ENCODE measurements around the gene SLC2A1.

The SLC2A1 gene

GRCh38 chr1:42933610-42934491 lies 24.8 kb downstream of the SLC2A1 start:
- H3K27ac ChIP-seq: peak overlapping the region in 18 of 21 experiments; percentile 14 to 98 (median 84)

DNA sequence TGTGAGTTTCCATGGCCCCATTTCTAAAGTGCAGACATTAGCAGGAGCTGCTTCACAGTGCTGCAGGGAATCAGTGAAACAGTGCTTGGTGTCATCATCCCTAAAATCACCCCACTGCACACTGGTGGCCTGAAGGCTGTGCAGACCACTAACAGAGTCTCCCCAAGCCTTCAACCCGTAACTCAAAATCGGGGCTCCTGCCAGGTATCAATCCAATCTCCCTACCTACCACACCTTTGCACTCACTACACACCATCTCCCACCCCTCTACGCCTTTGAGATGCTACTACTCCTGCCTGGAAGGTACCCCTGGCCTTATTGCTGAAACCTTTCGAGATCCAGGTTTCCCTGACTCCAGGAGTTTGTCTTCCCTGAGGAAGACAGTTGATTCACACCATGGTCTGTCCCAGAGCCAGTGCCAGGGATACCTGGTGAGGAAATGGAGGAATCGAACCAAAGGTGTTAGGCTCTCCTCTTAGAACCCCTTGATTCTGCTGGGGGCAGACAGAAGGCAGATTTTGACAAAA lies 25.5 kb downstream of the SLC2A1 start:
- Histone ChIP-seq H3K4me3 (no peak overlapping the region), H3K27ac (peak overlapping the region in 17 of 21 experiments; percentile 37 to 98 (median 83))

More at GRCh38 chr1:42933610-42934491, 24.8 kb downstream of the SLC2A1 start:
- no peak overlapping the region for H3K4me3 ChIP-seq

- no peak overlapping the region for H3K4me3 ChIP-seq
- peak overlapping the region in 19 of 21 experiments; percentile 37 to 98 (median 80) for H3K27ac ChIP-seq
Measured at GRCh38 chr1:42932442-42932941, 26.2 kb downstream of the SLC2A1 start.

GRCh38 chr1:42931911-42932422 lies 26.7 kb downstream of the SLC2A1 start:
- no peak overlapping the region for H3K4me3 ChIP-seq
- H3K27ac ChIP-seq: peak overlapping the region in 20 of 21 experiments; percentile 25 to 98 (median 80)

- Histone ChIP-seq H3K27ac (peak overlapping the region in 20 of 21 experiments; percentile 19 to 98 (median 80)), H3K4me3 (no peak overlapping the region)
Measured at GRCh38 chr1:42931108-42931539, 27.5 kb downstream of the SLC2A1 start.

- H3K27ac ChIP-seq: peak overlapping the region in 17 of 21 experiments; percentile 64 to 98 (median 83)
- H3K4me3 ChIP-seq: no peak overlapping the region
Measured at GRCh38 chr1:42930178-42931107, 28.2 kb downstream of the SLC2A1 start.

DNA sequence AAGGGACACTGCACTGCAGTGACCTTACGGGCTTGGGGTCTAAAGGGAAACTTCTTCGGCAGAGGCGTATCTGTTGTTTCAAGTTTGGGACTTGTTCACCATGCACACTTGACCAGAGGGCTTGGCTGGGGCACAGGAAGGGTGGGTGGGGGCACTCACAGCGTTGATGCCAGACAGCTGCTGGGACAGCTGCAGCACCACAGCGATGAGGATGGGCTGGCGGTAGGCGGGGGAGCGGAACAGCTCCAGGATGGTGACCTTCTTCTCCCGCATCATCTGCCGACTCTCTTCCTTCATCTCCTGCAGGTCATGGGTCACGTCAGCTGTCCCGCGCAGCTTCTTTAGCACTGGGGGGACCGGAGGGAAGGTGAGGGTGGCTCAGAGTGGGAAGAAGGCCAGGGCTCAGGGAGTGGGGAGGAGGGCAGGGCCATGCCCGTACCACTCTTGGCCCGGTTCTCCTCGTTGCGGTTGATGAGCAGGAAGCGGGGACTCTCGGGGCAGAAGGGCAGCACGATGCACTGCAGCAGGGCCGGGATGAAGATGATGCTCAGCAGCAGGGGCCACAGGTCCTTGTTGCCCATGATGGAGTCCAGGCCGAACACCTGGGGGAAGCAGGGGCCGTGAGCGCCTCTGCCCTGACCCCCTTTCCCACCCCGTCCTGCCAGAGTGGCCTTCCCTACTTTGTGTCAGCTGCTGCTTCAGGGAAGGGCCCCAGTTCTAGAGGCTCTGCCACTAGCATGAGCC lies 29.1 kb downstream of the SLC2A1 start:
- H3K27ac ChIP-seq: peak overlapping the region in 2 of 21 experiments; percentile 87 to 98

DNA sequence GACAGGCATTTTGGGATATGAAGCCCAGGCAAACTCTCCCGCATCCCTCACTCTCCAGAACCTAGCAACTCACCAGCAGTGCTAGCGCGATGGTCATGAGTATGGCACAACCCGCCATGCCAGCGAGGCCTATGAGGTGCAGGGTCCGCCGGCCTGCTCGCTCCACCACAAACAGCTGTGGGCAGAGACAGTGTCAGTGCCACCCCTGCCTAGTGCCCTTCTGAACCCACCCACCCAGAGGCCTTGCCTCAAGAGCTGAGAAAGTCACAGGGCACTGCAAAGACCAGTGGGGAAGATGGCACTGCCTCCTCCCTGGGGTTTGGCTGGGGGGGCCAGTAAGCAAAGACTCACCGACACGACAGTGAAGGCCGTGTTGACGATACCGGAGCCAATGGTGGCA lies 29.8 kb downstream of the SLC2A1 start:
- H3K27ac ChIP-seq: peak overlapping the region in 1 of 21 experiments; percentile 23
- H3K4me3 ChIP-seq: no peak overlapping the region

More for the DNA sequence above, 29.1 kb downstream of the SLC2A1 start:
- H3K4me3 ChIP-seq: no peak overlapping the region

DNA sequence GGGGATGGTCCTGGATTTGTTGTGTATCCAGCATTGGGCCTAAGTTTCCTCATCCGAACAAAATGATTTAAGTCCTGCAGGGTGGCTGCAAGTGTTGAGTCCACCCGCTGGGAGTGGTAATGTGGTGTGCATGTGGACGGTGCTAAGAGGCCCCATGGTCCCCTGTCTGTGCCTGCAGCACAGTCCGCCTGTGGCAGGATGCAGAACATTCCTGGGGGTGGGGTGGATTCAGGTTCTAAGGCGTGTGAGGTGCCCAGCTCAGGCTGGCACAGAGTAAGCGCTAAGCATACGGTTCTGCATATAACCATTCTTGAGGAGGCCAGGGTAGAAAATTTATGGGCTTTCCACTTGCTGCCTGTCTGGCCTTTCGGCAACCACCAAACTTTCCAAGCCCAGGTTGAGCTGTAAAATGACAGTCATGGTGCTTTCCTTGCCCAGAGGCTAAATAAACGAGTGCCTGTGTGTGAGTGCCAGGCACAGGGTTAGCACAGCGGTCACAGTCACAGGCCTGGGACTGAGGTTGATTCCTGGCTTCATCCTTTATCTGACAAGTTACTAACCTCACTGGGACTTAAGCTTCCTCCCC lies 30.7 kb downstream of the SLC2A1 start:
- H3K27ac ChIP-seq: no peak overlapping the region

DNA sequence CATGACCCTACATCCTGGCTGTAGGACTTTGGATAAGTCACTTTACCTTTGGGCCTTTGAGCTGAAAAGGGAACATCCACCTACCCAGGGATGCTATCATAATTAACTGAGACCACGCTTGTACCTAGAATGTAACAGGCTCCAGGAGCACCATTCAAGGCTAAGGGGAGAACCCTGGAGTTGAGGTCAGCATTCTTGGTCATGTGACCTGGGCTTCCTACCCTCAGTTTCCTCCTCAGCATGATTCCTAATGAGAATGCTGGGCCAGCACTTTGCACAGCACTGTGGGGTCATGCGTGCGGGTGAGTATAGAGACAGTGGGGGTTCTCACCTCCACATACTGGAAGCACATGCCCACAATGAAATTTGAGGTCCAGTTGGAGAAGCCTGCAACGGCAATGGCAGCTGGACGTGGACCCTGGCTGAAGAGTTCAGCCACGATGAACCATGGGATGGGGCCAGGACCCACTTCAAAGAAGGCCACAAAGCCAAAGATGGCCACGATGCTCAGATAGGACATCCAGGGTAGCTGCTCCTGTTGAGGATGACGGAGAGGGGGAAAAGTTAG lies 31.3 kb downstream of the SLC2A1 start:
- Histone ChIP-seq H3K27ac (no peak overlapping the region), H3K4me3 (no peak overlapping the region)

More for the DNA sequence above, 30.7 kb downstream of the SLC2A1 start:
- no peak overlapping the region for H3K4me3 ChIP-seq

DNA sequence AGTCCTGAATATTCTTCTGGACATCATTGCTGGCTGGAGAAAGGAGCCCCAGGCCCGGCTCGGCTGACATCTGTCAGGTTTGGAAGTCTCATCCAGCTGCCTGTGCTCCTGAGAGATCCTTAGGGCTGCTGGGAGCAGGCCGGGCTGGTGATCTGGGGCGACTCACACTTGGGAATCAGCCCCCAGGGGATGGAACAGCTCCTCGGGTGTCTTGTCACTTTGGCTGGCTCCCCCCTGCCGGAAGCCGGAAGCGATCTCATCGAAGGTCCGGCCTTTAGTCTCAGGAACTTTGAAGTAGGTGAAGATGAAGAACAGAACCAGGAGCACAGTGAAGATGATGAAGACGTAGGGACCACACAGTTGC lies 31.8 kb downstream of the SLC2A1 start:
- H3K27ac ChIP-seq: no peak overlapping the region
- H3K4me3 ChIP-seq: no peak overlapping the region

DNA sequence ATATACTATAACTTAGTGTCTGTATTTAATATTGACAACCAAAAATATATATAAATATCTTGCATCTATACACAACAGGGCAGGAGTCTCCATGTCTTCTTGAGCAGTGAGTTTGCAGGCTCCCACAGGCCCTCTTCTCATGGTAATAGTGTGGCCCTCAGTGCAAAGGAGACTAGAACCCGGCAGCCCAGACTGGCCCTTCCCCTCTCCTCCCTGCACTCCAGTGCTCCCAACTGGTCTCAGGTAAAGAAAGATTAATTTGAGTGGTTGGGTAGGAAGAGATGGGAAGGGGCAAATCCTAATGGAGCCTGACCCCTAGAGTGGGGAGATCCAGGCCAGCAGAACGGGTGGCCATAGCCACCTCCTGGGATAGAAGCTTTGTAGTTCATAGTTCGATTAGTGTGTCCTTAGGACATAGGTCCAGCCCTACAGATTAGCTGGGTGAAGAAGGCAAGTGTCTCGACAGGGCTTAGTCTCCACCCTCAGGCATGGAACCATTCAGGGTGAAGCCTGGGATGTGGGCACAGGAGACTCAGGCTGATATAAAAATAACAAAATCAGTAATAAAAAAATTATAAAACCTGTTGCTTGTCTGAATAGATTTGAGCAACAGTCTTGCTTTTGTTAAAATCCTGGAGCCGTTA lies 32.3 kb downstream of the SLC2A1 start:
- Histone ChIP-seq H3K4me3 (no peak overlapping the region), H3K27ac (no peak overlapping the region)

DNA sequence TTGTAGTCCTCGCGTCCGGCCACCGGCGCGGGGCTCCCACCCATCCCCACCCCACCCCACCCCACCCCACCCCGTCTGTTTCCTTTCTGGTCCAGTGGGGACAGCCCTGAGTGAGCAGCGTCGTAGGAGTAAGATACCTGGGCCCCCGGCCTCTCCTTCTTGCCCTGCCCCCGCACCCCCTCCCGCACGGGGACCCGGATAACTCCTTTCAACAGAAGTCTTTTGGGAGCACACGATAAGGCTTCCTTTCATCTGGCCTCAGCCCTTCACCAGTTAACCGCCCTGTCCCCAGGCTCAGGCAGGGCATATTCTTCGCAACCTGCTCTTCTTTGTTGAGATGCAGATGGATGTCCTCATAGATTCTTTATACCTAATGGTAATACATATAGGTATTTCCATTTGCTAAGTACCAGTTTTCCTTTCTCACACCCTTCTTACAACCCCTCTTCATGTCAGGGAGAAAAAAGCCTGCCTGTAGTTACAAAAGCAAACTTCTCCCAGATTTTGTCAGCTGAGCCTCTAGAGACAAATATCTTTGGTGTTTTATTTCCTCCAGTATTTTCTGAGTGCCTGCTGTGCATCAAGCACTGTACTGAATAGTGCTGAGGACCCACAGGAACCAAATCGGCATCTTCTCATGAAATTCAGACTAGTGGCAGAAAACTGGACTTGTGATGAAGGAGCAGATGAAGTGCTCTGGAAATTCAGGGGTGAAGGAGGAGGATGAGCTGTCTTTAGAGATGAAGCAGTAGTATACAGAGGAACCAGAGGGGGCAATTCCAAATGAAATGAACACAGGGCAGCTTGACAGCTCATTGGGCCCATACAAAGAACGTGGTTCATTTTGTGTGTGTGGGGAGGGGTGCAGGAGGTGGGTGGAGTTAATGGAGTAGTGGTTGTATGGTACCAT lies 33.6 kb downstream of the SLC2A1 start:
- peak overlapping the region; percentile 62 to 96 (median 89) for H3K27ac ChIP-seq
- peak overlapping the region; percentile 44 to 64 (median 54) for H3K4me3 ChIP-seq

DNA sequence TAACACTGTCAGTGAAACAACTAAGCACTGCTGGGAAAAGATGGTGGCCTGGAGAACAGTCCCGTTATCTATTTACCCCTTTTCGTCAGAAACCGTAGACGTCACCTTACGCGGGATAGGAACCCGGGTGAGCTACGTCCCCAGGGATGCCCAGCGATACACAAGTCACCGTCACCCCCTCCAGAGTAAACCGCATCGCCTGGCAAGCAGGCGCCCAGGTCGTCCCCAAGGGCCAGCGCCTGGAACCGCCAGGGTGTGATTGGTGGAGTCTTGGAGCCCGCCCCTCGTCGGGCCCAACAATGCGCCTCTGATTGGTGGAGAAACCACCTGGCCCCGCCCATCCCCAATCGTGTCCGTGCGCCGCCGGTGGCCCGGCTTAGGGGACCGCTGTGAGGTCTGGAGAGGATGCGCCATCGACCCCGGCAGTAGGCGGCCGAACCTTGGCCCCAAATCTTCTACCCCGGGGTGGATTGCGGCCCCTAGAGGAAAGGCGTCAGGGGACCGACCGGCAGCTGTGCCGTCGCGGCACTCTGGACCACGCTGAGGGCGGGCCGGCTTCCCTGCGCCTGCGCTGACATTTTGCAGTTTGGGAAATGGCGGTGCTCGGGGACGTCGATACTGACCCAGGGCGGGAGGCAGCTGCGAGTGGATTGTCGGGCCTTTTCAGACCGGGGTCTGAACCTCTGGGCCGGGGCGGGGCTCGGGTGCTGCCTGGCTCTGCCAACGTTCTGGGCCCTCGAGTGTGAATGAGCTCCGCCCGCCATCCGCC lies 34.4 kb downstream of the SLC2A1 start:
- peak overlapping the region; percentile 44 to 64 (median 54) for H3K4me3 ChIP-seq
- peak overlapping the region; percentile 62 to 96 (median 89) for H3K27ac ChIP-seq

- peak overlapping the region; percentile 44 to 64 (median 54) for H3K4me3 ChIP-seq
- peak overlapping the region in 19 of 21 experiments; percentile 73 to 96 (median 88) for H3K27ac ChIP-seq
Measured at GRCh38 chr1:42923367-42924081, 35.1 kb downstream of the SLC2A1 start.
